WTC11 (cell line): Measurements from ENCODE around the gene CLSTN2. TPM values are rescaled to one million over a fixed set of nuclear protein-coding genes. Genes with fewer than 3 reads are reported as not detected.

Experiments
- ATAC-seq: fragments of 200-7000 bp; cut with Tn5 transposase; 2 replicates; pipeline ENCODE4 v1.10.0; 2021; ENCODE audit warnings: mild to moderate bottlenecking, moderate library complexity
- CTCF ChIA-PET: fragments of 300-600 bp; sonication (Branson Sonifier 250); formaldehyde crosslinking; loops from one replicate; lab custom pipeline; 2021; ENCODE audit warnings: antibody characterized with exemption; lab: Charles Lee
- POLR2A ChIA-PET: fragments of 350-600 bp; sonication (Branson Sonifier 250); formaldehyde crosslinking; loops from one replicate; lab custom pipeline; 2021; ENCODE audit warnings: antibody characterized with exemption; lab: Charles Lee
- DNase-seq: peaks from one replicate; pipeline ENCODE4 v3.0.0; 2021; ENCODE audit warnings: low spot score
- H3K27ac Mint-ChIP-seq: 2 replicates; pipeline ENCODE4 v1.8.0; 2021; ENCODE audit warnings: mixed read lengths
- H3K27me3 Mint-ChIP-seq: 2 replicates; pipeline ENCODE4 v1.8.0; 2021; ENCODE audit warnings: low read depth, mild to moderate bottlenecking, moderate library complexity, mixed read lengths
- H3K36me3 Mint-ChIP-seq: 2 replicates; pipeline ENCODE4 v1.8.0; 2021; ENCODE audit warnings: mixed read lengths
- H3K4me1 Mint-ChIP-seq: 2 replicates; pipeline ENCODE4 v1.8.0; 2022; ENCODE audit warnings: mixed read lengths
- H3K4me3 Mint-ChIP-seq: 2 replicates; pipeline ENCODE4 v1.8.0; 2021; ENCODE audit warnings: mild to moderate bottlenecking, moderate library complexity, mixed read lengths
- H3K9me3 Mint-ChIP-seq: 2 replicates; pipeline ENCODE4 v1.8.0; 2021; ENCODE audit warnings: mixed read lengths
- ARID4B ChIP-seq: sonication (generic); formaldehyde crosslinking; IDR thresholded peaks from 2 replicates; pipeline ENCODE4 v1.8.0; 2023; ENCODE audit warnings: missing genetic modification reagents, mild to moderate bottlenecking, borderline replicate concordance
- ELF4 ChIP-seq: sonication (generic); formaldehyde crosslinking; IDR thresholded peaks from 2 replicates; pipeline ENCODE4 v1.8.1; 2022; ENCODE audit warnings: low read depth, mild to moderate bottlenecking, moderate library complexity, missing genetic modification reagents
- ESRRA ChIP-seq: sonication (generic); formaldehyde crosslinking; IDR thresholded peaks from 2 replicates; pipeline ENCODE4 v1.8.1; 2022; ENCODE audit warnings: mild to moderate bottlenecking, missing genetic modification reagents, borderline replicate concordance
- FOXP1 ChIP-seq: sonication (generic); formaldehyde crosslinking; IDR thresholded peaks from 2 replicates; pipeline ENCODE4 v1.8.0; 2022; ENCODE audit warnings: missing genetic modification reagents, mild to moderate bottlenecking, moderate library complexity, borderline replicate concordance
- FOXP4 ChIP-seq: sonication (generic); formaldehyde crosslinking; IDR thresholded peaks from 2 replicates; pipeline ENCODE4 v1.8.0; 2022; ENCODE audit warnings: mild to moderate bottlenecking, missing genetic modification reagents
- GRHL2 ChIP-seq: fragments of 250-450 bp; sonication (Bioruptor Pico); IDR thresholded peaks from 2 replicates; pipeline ENCODE4 v1.8.0; 2022; ENCODE audit warnings: mild to moderate bottlenecking, moderate library complexity; ENCODE audit not compliant: insufficient replicate concordance, severe bottlenecking
- GTF2I ChIP-seq: fragments of 250-450 bp; sonication (Bioruptor Pico); conservative IDR thresholded peaks from 2 replicates; pipeline ENCODE4 v1.4.0; 2021; ENCODE audit warnings: mild to moderate bottlenecking
- HMGA2 ChIP-seq: fragments of 250-450 bp; sonication (Bioruptor Pico); IDR thresholded peaks from 2 replicates; pipeline ENCODE4 v1.4.0; 2021; ENCODE audit warnings: mild to moderate bottlenecking, moderate library complexity
- MLX ChIP-seq: sonication (generic); formaldehyde crosslinking; IDR thresholded peaks from 2 replicates; pipeline ENCODE4 v1.8.1; 2023; ENCODE audit warnings: mild to moderate bottlenecking, missing genetic modification reagents, moderate library complexity
- NR1H2 ChIP-seq: sonication (generic); formaldehyde crosslinking; IDR thresholded peaks from 2 replicates; pipeline ENCODE4 v1.9.0; 2021; ENCODE audit warnings: mild to moderate bottlenecking, moderate library complexity, missing genetic modification reagents
- SP1 ChIP-seq: sonication (generic); formaldehyde crosslinking; conservative IDR thresholded peaks from 2 replicates; pipeline ENCODE4 v1.8.1; 2022; ENCODE audit warnings: missing genetic modification reagents
- TP53 ChIP-seq: sonication (generic); formaldehyde crosslinking; IDR thresholded peaks from 2 replicates; pipeline ENCODE4 v1.8.1; 2023; ENCODE audit warnings: mild to moderate bottlenecking, missing genetic modification reagents
- ZNF121 ChIP-seq: sonication (generic); formaldehyde crosslinking; IDR thresholded peaks from 2 replicates; pipeline ENCODE4 v1.8.0; 2023; ENCODE audit warnings: missing genetic modification reagents
- ZNF232 ChIP-seq: sonication (generic); formaldehyde crosslinking; IDR thresholded peaks from 2 replicates; pipeline ENCODE4 v1.8.0; 2022; ENCODE audit warnings: mild to moderate bottlenecking, missing genetic modification reagents
- ZNF263 ChIP-seq: sonication (generic); formaldehyde crosslinking; IDR thresholded peaks from 2 replicates; pipeline ENCODE4 v1.8.1; 2022; ENCODE audit warnings: low read depth, mild to moderate bottlenecking, moderate library complexity, missing genetic modification reagents
- ZNF281 ChIP-seq: sonication (generic); formaldehyde crosslinking; IDR thresholded peaks from 2 replicates; pipeline ENCODE4 v1.8.0; 2023; ENCODE audit warnings: mild to moderate bottlenecking, missing genetic modification reagents
- ZNF512 ChIP-seq: sonication (generic); formaldehyde crosslinking; IDR thresholded peaks from 2 replicates; pipeline ENCODE4 v1.8.1; 2022; ENCODE audit warnings: missing genetic modification reagents, borderline replicate concordance
- ZNF671 ChIP-seq: fragments of 250-450 bp; sonication (Bioruptor Pico); IDR thresholded peaks from 2 replicates; pipeline ENCODE4 v1.8.0; 2021; ENCODE audit warnings: mild to moderate bottlenecking
- total RNA-seq: library from RNA; stranded (reverse); gene quantifications from 3 replicates; pipeline ENCODE4 v1.2.3, GENCODE V29; 2021
- TF ChIP-seq, protein P1 (sequence below): sonication (generic); formaldehyde crosslinking; conservative IDR thresholded peaks from 2 replicates; pipeline ENCODE4 v1.8.1; 2022; ENCODE audit warnings: mild to moderate bottlenecking, missing genetic modification reagents
- TF ChIP-seq, protein P2 (sequence below): sonication (generic); formaldehyde crosslinking; IDR thresholded peaks from 2 replicates; pipeline ENCODE4 v1.8.0; 2022; ENCODE audit warnings: mild to moderate bottlenecking, missing genetic modification reagents

CLSTN2 gene
- total RNA-seq, 1 experiment from 2014 or later: 0.35 TPM

- Mint-ChIP-seq H3K27me3 (peaks cover 27% of the 10 kb centered on the region), H3K36me3 (no peaks in the 10 kb centered on the region), H3K4me1 (peaks cover 20% of the 10 kb centered on the region), H3K4me3 (no peak overlapping the region), H3K27ac (no peak overlapping the region), H3K9me3 (no peaks in the 10 kb centered on the region)
- ChIA-PET POLR2A (no interaction called here), CTCF (no interaction called here)
- no peak for TF ChIP-seq FOXP4 (CRISPR knock-in tag)
- TF ChIP-seq, protein P1, sequence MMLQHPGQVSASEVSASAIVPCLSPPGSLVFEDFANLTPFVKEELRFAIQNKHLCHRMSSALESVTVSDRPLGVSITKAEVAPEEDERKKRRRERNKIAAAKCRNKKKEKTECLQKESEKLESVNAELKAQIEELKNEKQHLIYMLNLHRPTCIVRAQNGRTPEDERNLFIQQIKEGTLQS (CRISPR knock-in tag): no peak
- TF ChIP-seq ZNF671 (CRISPR knock-in tag): no peak
- TF ChIP-seq GRHL2 (CRISPR knock-in tag): no peak
- TF ChIP-seq HMGA2 (CRISPR knock-in tag): no peak
- TF ChIP-seq ESRRA (CRISPR knock-in tag): no peak
- no peak for TF ChIP-seq TP53 (CRISPR knock-in tag)
- no peak for TF ChIP-seq NR1H2 (CRISPR knock-in tag)
- TF ChIP-seq MLX (CRISPR knock-in tag): no peak
- TF ChIP-seq ZNF281 (CRISPR knock-in tag): no peak
- no peak for TF ChIP-seq FOXP1
- ATAC-seq: no peak
- DNase-seq: no peak
Measured at GRCh38 chr3:140465988-140466387, 531.0 kb downstream of the CLSTN2 start.

DNA sequence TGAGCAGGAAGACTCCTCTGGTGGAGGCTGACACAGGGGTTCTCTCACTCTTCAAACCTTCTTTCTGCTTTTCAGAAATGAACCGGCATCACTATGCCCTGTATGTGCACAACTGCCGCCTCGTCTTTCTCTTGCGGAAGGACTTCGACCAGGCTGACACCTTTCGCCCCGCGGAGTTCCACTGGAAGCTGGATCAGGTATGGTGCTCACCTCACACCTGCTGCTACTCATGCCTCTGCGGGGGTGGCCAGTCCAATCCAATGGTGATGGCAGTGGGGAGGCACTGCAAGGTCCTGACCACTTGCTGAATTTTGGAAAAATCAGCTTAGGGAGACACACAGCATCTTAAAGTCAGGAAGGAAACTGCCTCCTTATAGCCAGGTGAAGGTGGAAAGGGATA is 531.5 kb downstream of the CLSTN2 start:
- Mint-ChIP-seq H3K27ac (no peak overlapping the region), H3K4me3 (no peak overlapping the region), H3K36me3 (no peaks in the 10 kb centered on the region), H3K4me1 (peaks cover 20% of the 10 kb centered on the region), H3K27me3 (peaks cover 27% of the 10 kb centered on the region), H3K9me3 (no peaks in the 10 kb centered on the region)
- ATAC-seq (no peak), DNase-seq (no peak)
- CTCF ChIA-PET: no interaction called here
- POLR2A ChIA-PET: no interaction called here
- TF ChIP-seq ZNF232 (CRISPR knock-in tag) (no peak), GRHL2 (CRISPR knock-in tag) (no peak), ZNF121 (CRISPR knock-in tag) (no peak), ELF4 (CRISPR knock-in tag) (no peak), GTF2I (CRISPR knock-in tag) (no peak), SP1 (CRISPR knock-in tag) (no peak), ARID4B (CRISPR knock-in tag) (no peak), ZNF512 (CRISPR knock-in tag) (no peak), ZNF263 (no peak), FOXP4 (CRISPR knock-in tag) (no peak), HMGA2 (CRISPR knock-in tag) (no peak)
- TF ChIP-seq, protein P2, sequence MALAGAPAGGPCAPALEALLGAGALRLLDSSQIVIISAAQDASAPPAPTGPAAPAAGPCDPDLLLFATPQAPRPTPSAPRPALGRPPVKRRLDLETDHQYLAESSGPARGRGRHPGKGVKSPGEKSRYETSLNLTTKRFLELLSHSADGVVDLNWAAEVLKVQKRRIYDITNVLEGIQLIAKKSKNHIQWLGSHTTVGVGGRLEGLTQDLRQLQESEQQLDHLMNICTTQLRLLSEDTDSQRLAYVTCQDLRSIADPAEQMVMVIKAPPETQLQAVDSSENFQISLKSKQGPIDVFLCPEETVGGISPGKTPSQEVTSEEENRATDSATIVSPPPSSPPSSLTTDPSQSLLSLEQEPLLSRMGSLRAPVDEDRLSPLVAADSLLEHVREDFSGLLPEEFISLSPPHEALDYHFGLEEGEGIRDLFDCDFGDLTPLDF (CRISPR knock-in tag): no peak
